ENCODE results near the gene SMARCD2. TPM values are rescaled to one million over a fixed set of nuclear protein-coding genes. Genes with fewer than 3 reads are reported as not detected.

Gene SMARCD2
- polyA plus RNA-seq, 1 donor from 2014 or later: 33.2 TPM

DNA sequence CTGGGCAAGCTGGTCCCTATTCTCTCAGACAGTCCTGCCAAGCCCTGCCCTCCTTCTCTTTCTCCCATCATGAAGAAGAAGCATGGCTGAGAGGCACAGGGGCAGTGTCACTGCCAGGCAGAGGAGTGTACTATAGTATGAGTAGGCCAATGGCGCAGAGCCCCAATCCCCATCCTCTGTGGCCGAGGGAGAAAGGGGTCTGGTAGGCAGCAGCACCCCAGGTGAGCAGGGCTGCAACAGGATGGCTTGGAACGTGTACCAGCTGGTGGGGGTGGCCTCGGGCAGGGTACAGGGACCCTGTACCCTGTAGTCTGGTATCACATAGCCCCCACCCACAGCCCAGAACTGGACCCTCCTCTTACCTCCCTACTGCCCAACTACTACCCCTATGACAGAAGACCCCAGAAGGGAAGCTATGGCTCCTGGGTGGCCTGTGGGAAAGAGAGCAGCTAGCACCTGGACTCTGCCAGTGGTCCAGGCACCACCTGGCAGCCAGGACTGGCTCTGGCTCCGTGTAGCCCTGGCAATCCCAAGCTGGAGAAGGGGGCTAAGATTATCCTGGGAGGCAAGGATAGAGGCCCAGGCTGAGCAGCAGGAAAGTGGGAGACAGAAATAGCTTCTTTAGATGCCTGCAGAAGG, 4.4 kb downstream of the SMARCD2 start:
- no peak overlapping the region for H3K27ac ChIP-seq (ENCODE audit: low read length)
- H3K4me3 ChIP-seq (ENCODE audit: low read length): no peak overlapping the region
- H3K79me2 ChIP-seq (replicated peaks; ENCODE audit: insufficient read depth, low read length): peaks cover 15% of the 10 kb centered on the region
- no peaks in the 10 kb centered on the region for H3K27me3 ChIP-seq (ENCODE audit: insufficient read depth, low read depth, low read length)
- H3K9ac ChIP-seq (ENCODE audit: low read length): no peak overlapping the region
- H3K36me3 ChIP-seq (ENCODE audit: insufficient read depth, low read length): no peaks in the 10 kb centered on the region
- no peak overlapping the region for H3K4me2 ChIP-seq (ENCODE audit: low read length)
- no peaks in the 10 kb centered on the region for H3K9me2 ChIP-seq (ENCODE audit: insufficient read depth, low read length)
- H3K9me3 ChIP-seq (ENCODE audit: low read length): no peaks in the 10 kb centered on the region
- H4K20me1 ChIP-seq (ENCODE audit: insufficient read depth): no peaks in the 10 kb centered on the region
- H3F3A ChIP-seq (ENCODE audit: insufficient read depth, low read length, poor library complexity, severe bottlenecking): no peaks in the 10 kb centered on the region
- TF ChIP-seq EZH2 (IDR thresholded peaks at IDR 0.05; ENCODE audit: borderline replicate concordance, insufficient read depth, low read length, poor library complexity, severe bottlenecking): no peak
- no peak for TF ChIP-seq EP300 (conservative IDR thresholded peaks at IDR 0.05; ENCODE audit: poor library complexity, severe bottlenecking)
- TF ChIP-seq POLR2AphosphoS5 (IDR thresholded peaks at IDR 0.05): no peak
- TF ChIP-seq MXI1 (conservative IDR thresholded peaks at IDR 0.05; ENCODE audit: poor library complexity, severe bottlenecking): no peak
- no peak overlapping the region for H2AFZ ChIP-seq (ENCODE audit: low read depth, low read length)

DNA sequence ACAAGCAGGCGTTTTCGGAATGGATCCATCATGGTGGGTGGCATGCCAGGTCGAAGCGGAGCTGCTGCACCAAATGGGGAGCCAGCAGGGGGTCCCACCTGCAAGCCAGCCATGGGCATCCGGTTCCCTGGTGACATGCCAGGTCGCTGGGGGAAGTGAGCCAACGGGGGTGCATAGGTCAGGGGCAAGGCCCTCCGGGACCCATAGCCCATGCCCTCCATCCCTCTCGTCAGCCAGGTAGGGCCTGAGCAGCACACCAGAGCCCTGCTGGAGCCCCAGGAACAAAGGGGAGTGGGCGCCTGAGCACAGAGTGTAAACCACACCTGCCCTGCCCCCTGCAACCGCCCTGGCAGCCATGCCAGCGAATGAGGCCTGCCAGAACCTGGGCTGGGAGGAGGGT, 5.0 kb downstream of the SMARCD2 start:
- TF ChIP-seq MXI1 (conservative IDR thresholded peaks at IDR 0.05; ENCODE audit: poor library complexity, severe bottlenecking) (no peak), TAF1 (IDR thresholded peaks at IDR 0.05; ENCODE audit: low read depth) (no peak), EP300 (conservative IDR thresholded peaks at IDR 0.05; ENCODE audit: poor library complexity, severe bottlenecking) (no peak), RAD21 (conservative IDR thresholded peaks at IDR 0.05) (no peak), POLR2AphosphoS5 (IDR thresholded peaks at IDR 0.05) (no peak), SMC3 (conservative IDR thresholded peaks at IDR 0.05; ENCODE audit: poor library complexity) (no peak)
- TF ChIP-seq, protein P1, sequence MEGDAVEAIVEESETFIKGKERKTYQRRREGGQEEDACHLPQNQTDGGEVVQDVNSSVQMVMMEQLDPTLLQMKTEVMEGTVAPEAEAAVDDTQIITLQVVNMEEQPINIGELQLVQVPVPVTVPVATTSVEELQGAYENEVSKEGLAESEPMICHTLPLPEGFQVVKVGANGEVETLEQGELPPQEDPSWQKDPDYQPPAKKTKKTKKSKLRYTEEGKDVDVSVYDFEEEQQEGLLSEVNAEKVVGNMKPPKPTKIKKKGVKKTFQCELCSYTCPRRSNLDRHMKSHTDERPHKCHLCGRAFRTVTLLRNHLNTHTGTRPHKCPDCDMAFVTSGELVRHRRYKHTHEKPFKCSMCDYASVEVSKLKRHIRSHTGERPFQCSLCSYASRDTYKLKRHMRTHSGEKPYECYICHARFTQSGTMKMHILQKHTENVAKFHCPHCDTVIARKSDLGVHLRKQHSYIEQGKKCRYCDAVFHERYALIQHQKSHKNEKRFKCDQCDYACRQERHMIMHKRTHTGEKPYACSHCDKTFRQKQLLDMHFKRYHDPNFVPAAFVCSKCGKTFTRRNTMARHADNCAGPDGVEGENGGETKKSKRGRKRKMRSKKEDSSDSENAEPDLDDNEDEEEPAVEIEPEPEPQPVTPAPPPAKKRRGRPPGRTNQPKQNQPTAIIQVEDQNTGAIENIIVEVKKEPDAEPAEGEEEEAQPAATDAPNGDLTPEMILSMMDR (IDR thresholded peaks at IDR 0.05; ENCODE audit: poor library complexity, severe bottlenecking): no peak
- TF ChIP-seq, protein P2, sequence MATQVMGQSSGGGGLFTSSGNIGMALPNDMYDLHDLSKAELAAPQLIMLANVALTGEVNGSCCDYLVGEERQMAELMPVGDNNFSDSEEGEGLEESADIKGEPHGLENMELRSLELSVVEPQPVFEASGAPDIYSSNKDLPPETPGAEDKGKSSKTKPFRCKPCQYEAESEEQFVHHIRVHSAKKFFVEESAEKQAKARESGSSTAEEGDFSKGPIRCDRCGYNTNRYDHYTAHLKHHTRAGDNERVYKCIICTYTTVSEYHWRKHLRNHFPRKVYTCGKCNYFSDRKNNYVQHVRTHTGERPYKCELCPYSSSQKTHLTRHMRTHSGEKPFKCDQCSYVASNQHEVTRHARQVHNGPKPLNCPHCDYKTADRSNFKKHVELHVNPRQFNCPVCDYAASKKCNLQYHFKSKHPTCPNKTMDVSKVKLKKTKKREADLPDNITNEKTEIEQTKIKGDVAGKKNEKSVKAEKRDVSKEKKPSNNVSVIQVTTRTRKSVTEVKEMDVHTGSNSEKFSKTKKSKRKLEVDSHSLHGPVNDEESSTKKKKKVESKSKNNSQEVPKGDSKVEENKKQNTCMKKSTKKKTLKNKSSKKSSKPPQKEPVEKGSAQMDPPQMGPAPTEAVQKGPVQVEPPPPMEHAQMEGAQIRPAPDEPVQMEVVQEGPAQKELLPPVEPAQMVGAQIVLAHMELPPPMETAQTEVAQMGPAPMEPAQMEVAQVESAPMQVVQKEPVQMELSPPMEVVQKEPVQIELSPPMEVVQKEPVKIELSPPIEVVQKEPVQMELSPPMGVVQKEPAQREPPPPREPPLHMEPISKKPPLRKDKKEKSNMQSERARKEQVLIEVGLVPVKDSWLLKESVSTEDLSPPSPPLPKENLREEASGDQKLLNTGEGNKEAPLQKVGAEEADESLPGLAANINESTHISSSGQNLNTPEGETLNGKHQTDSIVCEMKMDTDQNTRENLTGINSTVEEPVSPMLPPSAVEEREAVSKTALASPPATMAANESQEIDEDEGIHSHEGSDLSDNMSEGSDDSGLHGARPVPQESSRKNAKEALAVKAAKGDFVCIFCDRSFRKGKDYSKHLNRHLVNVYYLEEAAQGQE (IDR thresholded peaks at IDR 0.05; ENCODE audit: borderline replicate concordance): no peak
- Histone ChIP-seq H3K27me3 (ENCODE audit: insufficient read depth, low read depth, low read length) (no peaks in the 10 kb centered on the region), H2AFZ (ENCODE audit: low read depth, low read length) (no peak overlapping the region), H3K36me3 (ENCODE audit: insufficient read depth, low read length) (no peaks in the 10 kb centered on the region), H3K9me3 (ENCODE audit: low read length) (no peaks in the 10 kb centered on the region), H3K9me2 (ENCODE audit: insufficient read depth, low read length) (no peaks in the 10 kb centered on the region), H3F3A (ENCODE audit: insufficient read depth, low read length, poor library complexity, severe bottlenecking) (no peaks in the 10 kb centered on the region), H3K4me3 (ENCODE audit: low read length) (no peak overlapping the region), H3K4me2 (ENCODE audit: low read length) (no peak overlapping the region), H3K79me2 (replicated peaks; ENCODE audit: insufficient read depth, low read length) (peaks cover 15% of the 10 kb centered on the region), H4K20me1 (ENCODE audit: insufficient read depth) (no peaks in the 10 kb centered on the region), H3K9ac (ENCODE audit: low read length) (no peak overlapping the region), H3K27ac (ENCODE audit: low read length) (no peak overlapping the region)

Measured in neural cell (in vitro differentiated cells).